SK-N-SH (cell line): ENCODE results near the gene NPEPL1. TPM values are rescaled to one million over a fixed set of nuclear protein-coding genes. Genes with fewer than 3 reads are reported as not detected.
A peak's percentile ranks its signal among the peaks of the same experiment; 100 is the strongest.

Experiments used
- CTCF ChIA-PET: fragments of 300-600, 350-600 bp; formaldehyde crosslinking; extraction: SDS; loops from one replicate; lab custom pipeline; 2021; lab: Yijun Ruan, JAX
- POLR2A ChIA-PET: fragments of 350-600 bp; sonication (Branson Sonifier 250); formaldehyde crosslinking; extraction: SDS; loops from one replicate; lab custom pipeline; 2020; ENCODE audit warnings: antibody characterized with exemption, inconsistent platforms; lab: Yijun Ruan, JAX
- DNase-seq: peaks from one replicate; pipeline ENCODE4 v3.0.0; 2012
- H2AFZ ChIP-seq: fragments of 200-600 bp; sonication (generic); 2 replicates; pipeline ENCODE4 v1.8.1; 2016; ENCODE audit warnings: antibody characterized with exemption, mild to moderate bottlenecking, low read depth
- H3F3A ChIP-seq: fragments of 200-600 bp; sonication (generic); replicated peaks from 2 replicates; pipeline ENCODE3; 2016; ENCODE audit warnings: antibody characterized with exemption, mild to moderate bottlenecking; ENCODE audit not compliant: insufficient read depth
- H3K27ac ChIP-seq, 2 experiments: fragments of 200-500 bp in 1 of 2; fragments of 200-600 bp in 1 of 2; sonication (Bioruptor generic) in 1 of 2; sonication (generic), shearing (Covaris generic) in 1 of 2; 2 replicates each; pipeline versions ENCODE4 v1.5.1 to v1.6.1; 2014 to 2016; ENCODE audit warnings: low read depth in 2 of 2, inconsistent platforms in 1 of 2, low read length in 1 of 2, mild to moderate bottlenecking in 1 of 2, mixed read lengths in 1 of 2
- H3K27me3 ChIP-seq: fragments of 200-600 bp; sonication (generic), shearing (Covaris generic); 2 replicates; pipeline ENCODE4 v1.6.1; 2016; ENCODE audit warnings: mixed run types; ENCODE audit not compliant: insufficient read depth
- H3K36me3 ChIP-seq, 2 experiments: fragments of 200-500 bp in 1 of 2; fragments of 200-600 bp in 1 of 2; sonication (Bioruptor generic) in 1 of 2; sonication (generic) in 1 of 2; replicated peaks in 1 of 2; 2 replicates each; pipeline versions ENCODE3 to v1.5.1; 2014 to 2016; ENCODE audit warnings: low read length in 1 of 2, mild to moderate bottlenecking in 1 of 2; ENCODE audit not compliant: insufficient read depth in 2 of 2, control insufficient read depth in 1 of 2
- H3K4me1 ChIP-seq, 2 experiments: fragments of 200-500 bp in 1 of 2; fragments of 200-600 bp in 1 of 2; sonication (Bioruptor generic) in 1 of 2; sonication (generic), shearing (Covaris generic) in 1 of 2; 2 replicates each; pipeline versions ENCODE4 v1.5.1 to v1.6.1; 2014 to 2016; ENCODE audit warnings: low read depth in 1 of 2, low read length in 1 of 2, mixed run types in 1 of 2; ENCODE audit not compliant: insufficient read depth in 2 of 2, control insufficient read depth in 1 of 2
- H3K4me2 ChIP-seq: fragments of 200-600 bp; sonication (generic), shearing (Covaris generic); 2 replicates; pipeline ENCODE4 v1.6.1; 2017; ENCODE audit warnings: mixed run types
- H3K4me3 ChIP-seq, 2 experiments: fragments of 200-500 bp in 1 of 2; fragments of 200-600 bp in 1 of 2; sonication (Bioruptor generic) in 1 of 2; sonication (generic), shearing (Covaris generic) in 1 of 2; 2 replicates each; pipeline versions ENCODE4 v1.5.1 to v1.8.1; 2014 to 2016; ENCODE audit warnings: low read depth in 2 of 2, inconsistent platforms in 1 of 2, low read length in 1 of 2, mild to moderate bottlenecking in 1 of 2, mixed read lengths in 1 of 2, moderate library complexity in 1 of 2
- H3K79me2 ChIP-seq: fragments of 200-600 bp; sonication (generic); 2 replicates; pipeline ENCODE4 v1.8.1; 2017; ENCODE audit warnings: mild to moderate bottlenecking; ENCODE audit not compliant: insufficient read depth
- H3K9ac ChIP-seq: fragments of 200-600 bp; sonication (generic); 2 replicates; pipeline ENCODE4 v1.6.1; 2017; ENCODE audit warnings: mixed run types
- H3K9me2 ChIP-seq: fragments of 200-600 bp; sonication (generic); 2 replicates; pipeline ENCODE4 v1.6.1; 2017; ENCODE audit warnings: mixed run types
- H3K9me3 ChIP-seq: fragments of 200-600 bp; sonication (generic); 2 replicates; pipeline ENCODE4 v1.6.1; 2017; ENCODE audit warnings: mixed run types, mild to moderate bottlenecking, moderate library complexity
- H4K20me1 ChIP-seq: fragments of 200-600 bp; sonication (generic); 2 replicates; pipeline ENCODE4 v1.6.1; 2017; ENCODE audit warnings: mild to moderate bottlenecking, mixed run types; ENCODE audit not compliant: insufficient read depth
- CHD2 ChIP-seq: fragments of 150-350 bp; IDR thresholded peaks from 2 replicates; pipeline ENCODE4 v1.6.1; 2018; ENCODE audit warnings: low read length; ENCODE audit not compliant: partially characterized antibody
- CTCF ChIP-seq: fragments of 200-600 bp; sonication (generic); IDR thresholded peaks from 2 replicates; pipeline ENCODE4 v1.6.1; 2017; ENCODE audit warnings: antibody characterized with exemption, mild to moderate bottlenecking, moderate library complexity
- ELF1 ChIP-seq: IDR thresholded peaks from 2 replicates; pipeline ENCODE4 v1.4.0; 2012
- EP300 ChIP-seq, 2 experiments: IDR thresholded peaks; 2 replicates each; pipeline versions ENCODE4 v1.4.0 to v1.6.1; 2012; ENCODE audit warnings: borderline replicate concordance in 1 of 2, low read depth in 1 of 2, low read length in 1 of 2
- EZH2phosphoT487 ChIP-seq: fragments of 200-600 bp; sonication (generic); IDR thresholded peaks from 2 replicates; pipeline ENCODE4 v1.6.1; 2017; ENCODE audit warnings: low read depth, mixed run types, mild to moderate bottlenecking, antibody characterized with exemption, moderate library complexity, borderline replicate concordance
- FOXJ3 ChIP-seq: sonication (generic); formaldehyde crosslinking; IDR thresholded peaks from 2 replicates; pipeline ENCODE4 v1.5.1; 2020; ENCODE audit warnings: mild to moderate bottlenecking, missing genetic modification reagents
- GABPA ChIP-seq: IDR thresholded peaks from 2 replicates; pipeline ENCODE4 v1.4.0; 2012; ENCODE audit warnings: low read depth, mild to moderate bottlenecking
- GATA2 ChIP-seq: sonication (generic); formaldehyde crosslinking; IDR thresholded peaks from 2 replicates; pipeline ENCODE4 v1.5.0; 2020; ENCODE audit warnings: mild to moderate bottlenecking, missing genetic modification reagents
- MAX ChIP-seq: IDR thresholded peaks from 2 replicates; pipeline ENCODE4 v1.4.0; 2012; ENCODE audit warnings: low read depth
- MEF2A ChIP-seq: IDR thresholded peaks from 2 replicates; pipeline ENCODE4 v1.4.0; 2012; ENCODE audit warnings: low read depth, borderline replicate concordance
- MXI1 ChIP-seq: IDR thresholded peaks from 2 replicates; pipeline ENCODE4 v1.6.1; 2012; ENCODE audit warnings: mild to moderate bottlenecking, low read depth, low read length, improper control_type of control experiment
- NFIC ChIP-seq: IDR thresholded peaks from 2 replicates; pipeline ENCODE4 v1.4.0; 2012; ENCODE audit warnings: borderline replicate concordance
- NRF1 ChIP-seq: IDR thresholded peaks from 2 replicates; pipeline ENCODE4 v1.6.1; 2012; ENCODE audit warnings: low read depth, mild to moderate bottlenecking, low read length
- POLR2AphosphoS5 ChIP-seq: IDR thresholded peaks from 2 replicates; pipeline ENCODE4 v1.6.1; 2012; ENCODE audit warnings: low read depth, low read length
- RAD21 ChIP-seq: IDR thresholded peaks from 2 replicates; pipeline ENCODE4 v1.6.1; 2012; ENCODE audit warnings: mild to moderate bottlenecking, low read length
- RFX5 ChIP-seq: IDR thresholded peaks from 2 replicates; pipeline ENCODE4 v1.6.1; 2012; ENCODE audit warnings: mild to moderate bottlenecking, improper control_type of control experiment, low read length
- RXRA ChIP-seq: IDR thresholded peaks from 2 replicates; pipeline ENCODE4 v1.4.0; 2012; ENCODE audit warnings: low read depth, mild to moderate bottlenecking, borderline replicate concordance
- SMC3 ChIP-seq: IDR thresholded peaks from 2 replicates; pipeline ENCODE4 v1.6.1; 2012; ENCODE audit warnings: low read depth, low read length, improper control_type of control experiment
- TCF12 ChIP-seq: IDR thresholded peaks from 2 replicates; pipeline ENCODE4 v1.4.0; 2012
- USF1 ChIP-seq: IDR thresholded peaks from 2 replicates; pipeline ENCODE4 v1.4.0; 2012; ENCODE audit warnings: low read depth, borderline replicate concordance
- USF2 ChIP-seq: fragments of 150-350 bp; IDR thresholded peaks from 2 replicates; pipeline ENCODE4 v1.6.1; 2017; ENCODE audit warnings: antibody characterized with exemption, low read length, low read depth, borderline replicate concordance
- ZBTB33 ChIP-seq: IDR thresholded peaks from 2 replicates; pipeline ENCODE4 v1.4.0; 2012; ENCODE audit warnings: low read depth, borderline replicate concordance
- WGBS: methylation state at CpG from one replicate; pipeline ENCODE4 v1.1.6; 2017; ENCODE audit warnings: low lambda C conversion rate; 5-methylcytosine and 5-hydroxymethylcytosine counted together
- polyA plus RNA-seq, 3 experiments: library from polyadenylated mRNA; depleted of rRNA; stranded (reverse); fragments of >200 nt; gene quantifications; 2 replicates each; pipeline ENCODE4 v1.2.3, GENCODE V29; 2012

NPEPL1 gene
- polyA plus RNA-seq, 1 of the 3 experiments (the other 2 are of a cell fraction) = 2.8 TPM

- Histone ChIP-seq H3K36me3 (no peaks in the 10 kb centered on the region), H3K27me3 (no peaks in the 10 kb centered on the region), H3K27ac (no peak overlapping the region), H4K20me1 (no peaks in the 10 kb centered on the region), H3K4me2 (no peak overlapping the region), H3K9me3 (no peaks in the 10 kb centered on the region), H3K4me1 (peaks cover 0 to 5% of the 10 kb centered on the region in 2 experiments; a peak in 1 of 4 replicates), H3K79me2 (no peaks in the 10 kb centered on the region), H3K4me3 (no peak overlapping the region), H3K9me2 (no peaks in the 10 kb centered on the region), H3K9ac (no peak overlapping the region), H2AFZ (no peak overlapping the region), H3F3A (no peaks in the 10 kb centered on the region)
- peak; percentile 10 for DNase-seq
- WGBS = 90% methylated on average over 4 of the region's 15 CpGs
- POLR2A ChIA-PET = no interaction called here
- CTCF ChIA-PET = interaction anchor here (1.5 to 2.0 kb wide), 2 partner anchors 10 to 14 kb away, joined by 3 to 6 read pairs; no protein-coding TSS in a partner anchor
- no peak for TF ChIP-seq EZH2phosphoT487
- no peak for TF ChIP-seq CHD2
- no peak for TF ChIP-seq SMC3
Observed at GRCh38 chr20:58718121-58718563, 25.5 kb downstream of the NPEPL1 start.

- CTCF ChIA-PET = interaction anchor here (2.0 kb wide), 1 partner anchor 10 kb away, joined by 6 read pairs; no protein-coding TSS in a partner anchor
Observed at GRCh38 chr20:58718729-58719128, 26.1 kb downstream of the NPEPL1 start.

More at GRCh38 chr20:58718729-58719128, 26.1 kb downstream of the NPEPL1 start:
- DNase-seq = no peak
- no peaks in the 10 kb centered on the region for H3K9me3 ChIP-seq
- H3K9me2 ChIP-seq = no peaks in the 10 kb centered on the region
- peaks cover 0 to 5% of the 10 kb centered on the region in 2 experiments; a peak in 1 of 4 replicates for H3K4me1 ChIP-seq
- H3K9ac ChIP-seq = no peak overlapping the region
- no peak overlapping the region for H3K27ac ChIP-seq
- H3K4me3 ChIP-seq = no peak overlapping the region
- no peaks in the 10 kb centered on the region for H4K20me1 ChIP-seq
- no peak overlapping the region for H3K4me2 ChIP-seq
- H2AFZ ChIP-seq = no peak overlapping the region
- no peaks in the 10 kb centered on the region for H3K36me3 ChIP-seq
- WGBS = 73% methylated on average over 10 of the region's 10 CpGs
- peaks cover 4% of the 10 kb centered on the region; the same call in 1 of the 2 replicates for H3K27me3 ChIP-seq
- no peaks in the 10 kb centered on the region for H3F3A ChIP-seq
- no peak for TF ChIP-seq RXRA
- no peak for TF ChIP-seq RAD21
- TF ChIP-seq MAX = no peak
- TF ChIP-seq MEF2A = no peak
- TF ChIP-seq ELF1 = no peak
- TF ChIP-seq RFX5 = no peak
- no peak for TF ChIP-seq GATA2 (CRISPR knock-in tag)
- TF ChIP-seq TCF12 = no peak
- TF ChIP-seq USF1 = no peak
- no peak for TF ChIP-seq MXI1
- no peak for TF ChIP-seq FOXJ3 (CRISPR knock-in tag)
- no peak for TF ChIP-seq SMC3
- no peak for TF ChIP-seq GABPA
- TF ChIP-seq NFIC = no peak
- TF ChIP-seq EP300 (IDR thresholded peaks at IDR 0.05; ENCODE audit: borderline replicate concordance in 1 of 2, low read depth in 1 of 2, low read length in 1 of 2) = no peak
- no peak for TF ChIP-seq ZBTB33
- TF ChIP-seq NRF1 = no peak
- TF ChIP-seq POLR2AphosphoS5 = no peak
- no peak for TF ChIP-seq CTCF
- no peak for TF ChIP-seq USF2
- TF ChIP-seq, all 33 proteins: peak for 0
- POLR2A ChIA-PET = no interaction called here
- no peaks in the 10 kb centered on the region for H3K79me2 ChIP-seq
